NCI-H128 (cell line): Measurements from ENCODE around the gene CLEC14A.

Experiments used
- DNase-seq: peaks from one replicate; lab custom pipeline; 2025; ENCODE audit not compliant: unreplicated experiment; lab: John Stamatoyannopoulos, UW

CLEC14A gene, protein sequence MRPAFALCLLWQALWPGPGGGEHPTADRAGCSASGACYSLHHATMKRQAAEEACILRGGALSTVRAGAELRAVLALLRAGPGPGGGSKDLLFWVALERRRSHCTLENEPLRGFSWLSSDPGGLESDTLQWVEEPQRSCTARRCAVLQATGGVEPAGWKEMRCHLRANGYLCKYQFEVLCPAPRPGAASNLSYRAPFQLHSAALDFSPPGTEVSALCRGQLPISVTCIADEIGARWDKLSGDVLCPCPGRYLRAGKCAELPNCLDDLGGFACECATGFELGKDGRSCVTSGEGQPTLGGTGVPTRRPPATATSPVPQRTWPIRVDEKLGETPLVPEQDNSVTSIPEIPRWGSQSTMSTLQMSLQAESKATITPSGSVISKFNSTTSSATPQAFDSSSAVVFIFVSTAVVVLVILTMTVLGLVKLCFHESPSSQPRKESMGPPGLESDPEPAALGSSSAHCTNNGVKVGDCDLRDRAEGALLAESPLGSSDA

GRCh38 chr14:38255673-38256532 lies at the start of gene CLEC14A:
TSS of gene CLEC14A (minus strand) at chr14:38256093. CDS start at chr14:38256022, 71 bp downstream.
- DNase-seq = no peak

DNA sequence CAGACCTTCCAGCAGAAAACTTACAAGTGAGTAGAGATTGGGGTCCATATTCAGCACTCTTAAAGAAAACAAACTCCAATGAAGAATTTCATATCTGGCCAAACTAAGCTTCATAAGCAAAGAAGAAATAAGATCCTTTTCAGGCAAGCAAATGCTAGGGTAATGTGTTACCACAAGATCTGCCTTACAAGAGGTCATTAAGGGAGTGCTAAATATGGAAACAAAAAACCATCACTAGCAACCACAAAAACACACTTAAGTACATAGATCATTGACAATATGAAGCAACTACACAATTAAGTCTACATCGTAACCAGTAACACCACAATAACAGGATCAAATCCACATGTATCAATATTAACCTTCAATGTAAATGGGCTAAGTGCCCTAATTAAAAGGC lies 47.1 kb upstream of the CLEC14A start:
- DNase-seq = no peak

DNA sequence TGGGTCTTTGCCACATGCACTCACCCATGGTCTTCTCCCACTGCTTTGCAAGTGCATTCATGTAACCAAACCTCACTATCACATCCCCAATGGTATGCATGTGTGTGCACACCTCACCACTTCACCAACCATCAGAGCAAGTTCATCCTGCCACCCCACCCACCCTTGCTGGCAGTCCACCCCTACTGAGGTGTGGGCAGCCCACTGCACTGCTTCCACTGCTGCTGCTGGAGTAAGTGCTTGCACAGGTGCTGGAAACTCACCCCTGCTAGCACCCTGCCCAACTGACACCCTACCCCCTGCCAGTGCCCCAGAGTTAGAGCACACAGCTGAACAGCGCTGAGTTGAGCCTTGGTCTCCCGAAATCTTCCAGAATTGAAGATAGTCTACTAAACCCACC lies 46.1 kb upstream of the CLEC14A start:
- DNase-seq = no peak

DNA sequence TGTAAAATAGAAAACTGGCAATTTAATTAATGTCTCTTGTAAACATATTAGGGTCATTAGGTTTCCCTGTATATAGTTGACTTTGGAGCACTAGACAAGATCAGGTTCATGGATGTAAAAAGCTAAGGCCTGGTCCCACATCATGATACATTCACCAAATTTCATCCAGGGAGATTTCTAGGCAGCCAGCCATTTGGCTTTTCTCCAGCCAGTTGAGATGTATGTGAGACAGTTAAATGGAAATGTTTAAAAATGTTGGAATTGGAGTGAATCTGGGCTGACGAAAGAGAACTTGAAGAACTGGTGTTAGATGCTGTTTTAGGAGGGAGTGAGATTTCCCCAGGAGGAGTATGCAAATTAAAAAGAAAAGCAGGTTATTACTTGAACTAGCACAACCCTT lies 41.8 kb upstream of the CLEC14A start:
- no peak for DNase-seq

DNA sequence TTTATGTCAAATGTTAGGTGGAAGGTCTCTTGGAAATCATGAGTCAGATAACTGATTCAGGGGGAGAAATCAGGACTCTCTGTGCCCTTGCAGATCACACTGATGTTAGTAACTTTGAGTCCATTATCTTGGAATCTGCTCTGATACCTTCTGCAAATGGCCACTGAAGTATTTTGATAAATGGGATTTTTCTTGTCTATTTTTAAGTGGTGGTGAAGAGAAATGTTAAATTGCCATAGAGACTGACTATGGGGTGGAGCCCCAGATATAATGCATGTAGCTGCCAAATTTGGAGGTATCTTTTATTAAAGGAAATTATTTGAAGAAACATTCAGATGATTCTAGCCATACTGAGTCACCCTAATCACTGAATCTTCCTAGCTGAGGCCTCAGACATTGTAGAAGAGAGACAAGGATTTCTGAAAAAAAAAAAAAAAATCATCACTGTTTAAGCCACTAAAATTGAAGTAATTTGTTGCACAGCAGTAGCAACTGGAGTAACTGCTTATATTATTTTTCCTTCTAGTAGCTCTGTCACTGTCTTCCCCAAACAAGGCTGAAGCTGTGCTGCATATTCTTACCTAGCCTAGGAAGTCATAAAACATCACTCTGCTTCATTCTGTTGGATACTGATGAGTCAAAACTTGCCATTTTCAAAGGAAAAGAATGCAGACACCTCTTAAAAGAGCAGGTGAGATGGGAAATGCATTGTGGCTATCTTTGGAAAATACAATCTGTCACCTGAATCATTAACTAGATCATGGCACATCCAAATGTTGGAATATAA lies 36.0 kb upstream of the CLEC14A start:
- DNase-seq = no peak

GRCh38 chr14:38290601-38291188 lies 34.8 kb upstream of the CLEC14A start:
- DNase-seq = no peak

- DNase-seq = no peak
Observed at GRCh38 chr14:38286452-38286851, 30.6 kb upstream of the CLEC14A start.

- no peak for DNase-seq
Observed at GRCh38 chr14:38285962-38286361, 30.1 kb upstream of the CLEC14A start.

DNA sequence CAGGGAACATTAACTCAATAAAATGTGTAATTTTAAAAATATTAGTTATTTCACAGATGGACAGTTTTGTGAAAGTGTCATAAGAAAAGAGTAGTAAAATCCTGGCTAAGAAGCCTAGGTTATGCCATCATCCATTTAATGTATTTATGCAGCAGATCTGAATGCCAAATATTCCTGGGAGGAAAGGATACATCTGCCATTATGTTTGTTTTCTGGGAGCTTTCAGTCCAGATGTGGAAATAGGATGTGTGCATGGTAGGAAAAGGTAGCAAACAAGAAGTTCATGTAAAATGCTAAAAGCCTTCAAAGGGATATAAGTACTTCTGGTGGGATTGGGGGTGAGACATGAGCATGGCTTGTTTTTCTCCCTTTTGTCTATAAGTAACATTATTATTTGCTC lies 27.0 kb upstream of the CLEC14A start:
- no peak for DNase-seq

GRCh38 chr14:38280081-38280480 lies 24.2 kb upstream of the CLEC14A start:
- DNase-seq = no peak

DNA sequence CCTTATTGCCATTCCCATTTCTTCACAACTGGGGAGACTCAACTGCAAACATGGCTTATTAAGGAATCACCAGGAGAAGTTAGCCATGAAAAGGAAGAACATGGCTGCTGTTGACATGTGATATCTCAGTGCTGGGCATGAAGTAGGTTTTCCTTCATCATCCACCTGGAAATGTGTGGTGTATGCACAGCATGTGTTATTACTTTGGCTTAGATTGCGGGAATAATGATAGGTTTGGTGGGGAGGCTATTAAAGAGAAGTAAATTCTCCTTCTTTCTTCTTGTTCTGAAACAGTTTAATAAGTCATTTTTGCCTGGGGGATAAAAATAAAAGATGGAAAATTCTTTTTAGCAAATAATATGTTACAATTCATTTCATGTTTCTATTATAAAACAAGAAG lies 23.7 kb upstream of the CLEC14A start:
- no peak for DNase-seq

- no peak for DNase-seq
Observed at GRCh38 chr14:38278035-38278434, 22.1 kb upstream of the CLEC14A start.

- no peak for DNase-seq
Observed at GRCh38 chr14:38262844-38263243, 7.0 kb upstream of the CLEC14A start.

DNA sequence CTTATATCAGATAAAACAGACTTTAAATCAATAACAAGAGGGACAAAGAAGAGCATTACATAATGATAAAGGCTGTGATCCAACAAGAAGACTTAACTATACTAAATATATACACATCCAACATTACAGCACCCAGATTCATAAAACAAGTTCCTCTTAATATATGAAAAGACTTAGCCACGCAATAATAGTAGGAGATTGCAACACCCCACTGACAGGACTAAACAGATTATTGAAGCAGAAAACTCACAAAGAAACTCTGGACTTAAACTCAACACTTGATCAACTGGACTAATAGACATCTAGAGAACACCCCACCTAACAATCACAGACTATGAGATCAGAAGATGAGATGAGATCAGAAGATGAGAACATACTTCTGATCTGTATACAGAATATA lies 5.7 kb upstream of the CLEC14A start:
- no peak for DNase-seq

DNA sequence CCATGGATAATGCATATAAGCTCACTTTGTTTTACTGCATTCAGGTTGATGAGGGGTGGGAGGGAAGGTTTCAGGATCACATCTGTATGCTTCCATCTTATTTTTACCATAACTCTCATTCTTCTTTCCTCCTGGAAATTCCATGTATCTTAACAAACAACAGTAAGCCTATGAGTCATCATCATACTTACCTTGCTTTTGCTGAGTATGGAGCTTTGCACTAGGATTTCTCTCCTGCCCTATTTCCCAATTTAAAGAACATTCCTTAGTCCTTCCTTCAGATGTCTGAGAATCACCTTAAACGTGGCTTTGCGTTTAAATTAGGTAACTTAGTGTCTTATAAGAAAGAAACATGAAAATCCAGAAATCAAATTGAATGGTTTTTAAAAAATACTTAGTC lies 1.6 kb upstream of the CLEC14A start:
- DNase-seq = no peak

DNA sequence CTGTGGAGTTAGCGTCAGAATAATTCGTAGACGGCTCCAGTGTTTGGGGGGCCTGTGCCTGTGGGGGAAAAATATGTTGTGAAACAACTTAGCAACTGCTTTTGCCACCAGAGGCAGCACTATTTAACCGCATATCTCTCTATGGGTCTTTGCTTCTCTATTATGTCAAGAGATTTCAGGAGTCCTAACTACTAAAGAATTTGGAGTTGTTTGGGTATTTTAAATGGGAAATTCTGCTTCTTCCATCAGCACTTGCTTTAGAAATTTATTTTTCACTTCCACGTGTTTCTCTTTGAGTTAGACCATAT lies 594 bp upstream of the CLEC14A start:
- no peak for DNase-seq

- DNase-seq = no peak
Observed at GRCh38 chr14:38255408-38255672, 553 bp downstream of the CLEC14A start.

DNA sequence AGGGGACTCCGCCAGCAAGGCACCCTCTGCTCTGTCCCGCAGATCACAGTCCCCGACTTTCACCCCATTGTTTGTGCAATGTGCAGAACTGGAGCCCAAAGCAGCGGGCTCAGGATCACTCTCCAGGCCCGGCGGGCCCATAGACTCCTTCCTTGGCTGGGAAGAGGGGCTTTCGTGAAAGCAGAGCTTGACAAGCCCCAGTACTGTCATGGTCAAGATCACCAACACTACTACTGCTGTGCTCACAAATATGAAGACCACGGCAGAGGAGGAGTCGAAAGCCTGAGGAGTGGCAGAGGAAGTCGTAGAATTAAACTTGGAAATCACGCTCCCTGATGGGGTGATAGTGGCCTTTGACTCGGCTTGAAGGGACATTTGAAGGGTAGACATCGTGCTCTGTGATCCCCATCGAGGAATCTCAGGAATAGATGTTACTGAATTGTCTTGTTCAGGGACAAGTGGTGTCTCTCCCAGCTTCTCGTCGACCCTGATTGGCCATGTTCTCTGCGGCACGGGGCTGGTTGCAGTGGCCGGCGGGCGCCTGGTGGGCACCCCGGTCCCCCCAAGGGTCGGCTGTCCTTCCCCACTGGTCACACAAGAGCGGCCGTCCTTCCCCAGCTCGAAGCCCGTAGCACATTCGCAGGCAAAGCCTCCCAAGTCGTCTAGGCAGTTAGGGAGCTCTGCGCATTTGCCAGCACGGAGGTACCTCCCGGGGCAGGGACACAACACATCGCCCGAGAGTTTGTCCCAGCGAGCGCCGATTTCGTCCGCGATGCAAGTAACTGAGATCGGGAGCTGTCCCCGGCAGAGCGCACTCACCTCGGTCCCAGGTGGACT lies 1.1 kb downstream of the CLEC14A start:
- no peak for DNase-seq

GRCh38 chr14:38253676-38254075 lies 2.2 kb downstream of the CLEC14A start:
- DNase-seq = no peak

DNA sequence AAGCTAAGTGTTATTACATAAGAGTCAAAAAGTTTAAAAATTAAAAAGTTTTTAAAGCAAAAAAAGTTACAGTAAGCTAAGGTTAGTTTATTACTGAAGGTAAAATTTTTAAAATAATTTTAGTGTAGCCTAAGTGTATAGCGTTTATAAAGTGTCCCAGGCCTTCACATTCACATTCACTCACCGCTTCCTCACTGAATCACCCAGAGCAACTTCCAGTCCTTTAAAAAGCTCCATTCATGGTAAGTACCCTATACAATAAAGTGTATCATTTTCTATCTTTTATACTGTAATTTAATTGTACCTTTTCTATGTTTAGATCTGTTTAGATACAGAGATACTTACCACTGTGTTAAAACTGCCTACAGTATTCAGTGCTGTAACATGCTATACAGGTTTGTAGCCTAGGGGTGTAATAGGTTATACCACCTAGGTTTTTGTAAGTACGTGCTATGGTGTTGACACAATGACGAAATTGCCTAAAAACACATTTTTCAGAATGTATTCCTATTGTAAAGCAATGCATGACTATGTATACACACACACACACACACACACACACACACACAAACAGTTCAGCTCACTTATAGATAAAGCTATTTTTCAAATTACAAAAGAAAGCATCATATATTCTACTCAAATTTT lies 3.7 kb downstream of the CLEC14A start:
- DNase-seq = no peak
